NCI-H2029 (cell line): ENCODE measurements around the gene TTC6.

ENCODE experiments used
- DNase-seq: peaks from one replicate; lab custom pipeline; 2025; lab: John Stamatoyannopoulos, UW

The TTC6 gene

DNA sequence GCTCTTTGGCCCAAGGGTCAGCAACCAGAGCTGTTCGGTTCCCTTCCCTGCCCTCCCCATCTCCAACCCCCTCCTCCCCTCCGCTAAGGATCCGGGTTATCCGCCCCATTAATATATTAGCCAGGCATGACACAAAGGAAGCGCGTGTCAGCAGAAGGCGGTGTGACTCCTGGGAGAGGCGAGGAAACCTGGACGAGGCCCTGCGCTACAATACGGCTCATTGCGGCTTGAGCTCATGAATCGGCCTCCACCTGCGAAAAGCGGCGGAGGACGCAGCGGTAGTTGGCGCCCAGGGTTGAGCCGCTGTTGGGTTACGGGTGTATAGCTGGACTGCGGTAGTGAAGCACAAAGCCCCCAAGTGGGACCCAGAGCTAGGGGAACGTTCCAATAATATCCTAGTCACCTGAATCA lies 10.3 kb upstream of the TTC6 start:
- peak; percentile 75 for DNase-seq

DNA sequence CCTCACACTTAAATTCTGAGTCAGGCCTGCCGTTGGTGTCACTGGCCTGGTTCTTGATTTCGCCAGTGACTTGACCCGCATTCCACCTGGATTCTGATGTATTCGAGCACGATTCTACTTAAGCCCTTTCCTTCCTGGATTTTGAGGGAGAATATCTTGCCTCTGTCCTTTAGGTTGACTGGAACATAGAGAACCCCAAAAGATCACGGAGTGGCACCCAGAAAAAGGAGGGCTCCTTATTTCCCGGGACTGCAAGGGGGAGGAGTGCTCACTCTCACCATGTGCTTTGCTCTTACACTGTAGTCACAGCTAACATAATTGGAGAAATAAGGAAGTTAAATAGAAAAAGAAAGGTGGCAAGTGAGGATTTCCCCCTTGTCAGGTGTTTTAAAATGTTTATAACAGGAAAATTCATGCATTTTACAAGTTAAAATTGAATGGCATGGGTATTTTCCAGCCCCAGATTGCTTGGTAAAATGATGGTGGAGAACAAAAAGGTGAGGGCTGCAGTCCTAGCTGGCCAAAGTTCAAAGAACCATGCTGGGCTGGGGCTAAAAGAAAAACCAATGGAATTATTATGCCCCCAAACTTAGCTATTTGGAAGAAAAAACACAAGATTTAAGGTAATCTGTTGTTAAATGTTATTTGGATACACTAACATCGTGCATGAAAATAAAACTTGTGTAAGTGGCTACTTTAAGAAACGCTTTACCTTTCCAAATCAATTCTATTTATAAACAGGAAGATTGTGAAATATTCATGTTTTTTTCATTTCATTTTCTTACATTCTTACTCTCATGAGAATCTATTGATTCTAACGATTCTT lies 9.2 kb upstream of the TTC6 start:
- peak; percentile 48 for DNase-seq

DNA sequence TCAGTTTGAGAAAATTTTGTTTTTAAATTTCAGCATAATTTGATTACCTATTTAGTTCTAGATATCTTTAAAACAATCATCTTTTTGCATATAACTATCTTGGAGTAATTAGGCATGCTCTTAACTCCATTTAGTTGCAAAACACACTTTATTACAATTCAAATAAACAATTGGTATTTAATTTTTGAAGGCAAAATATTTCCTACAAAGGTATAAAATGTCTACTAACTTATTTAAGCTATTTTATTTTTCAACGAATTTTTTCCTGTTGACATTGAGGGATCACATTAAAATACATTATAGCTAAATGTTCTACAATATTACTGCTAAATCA lies 8.7 kb upstream of the TTC6 start:
- no peak for DNase-seq

DNA sequence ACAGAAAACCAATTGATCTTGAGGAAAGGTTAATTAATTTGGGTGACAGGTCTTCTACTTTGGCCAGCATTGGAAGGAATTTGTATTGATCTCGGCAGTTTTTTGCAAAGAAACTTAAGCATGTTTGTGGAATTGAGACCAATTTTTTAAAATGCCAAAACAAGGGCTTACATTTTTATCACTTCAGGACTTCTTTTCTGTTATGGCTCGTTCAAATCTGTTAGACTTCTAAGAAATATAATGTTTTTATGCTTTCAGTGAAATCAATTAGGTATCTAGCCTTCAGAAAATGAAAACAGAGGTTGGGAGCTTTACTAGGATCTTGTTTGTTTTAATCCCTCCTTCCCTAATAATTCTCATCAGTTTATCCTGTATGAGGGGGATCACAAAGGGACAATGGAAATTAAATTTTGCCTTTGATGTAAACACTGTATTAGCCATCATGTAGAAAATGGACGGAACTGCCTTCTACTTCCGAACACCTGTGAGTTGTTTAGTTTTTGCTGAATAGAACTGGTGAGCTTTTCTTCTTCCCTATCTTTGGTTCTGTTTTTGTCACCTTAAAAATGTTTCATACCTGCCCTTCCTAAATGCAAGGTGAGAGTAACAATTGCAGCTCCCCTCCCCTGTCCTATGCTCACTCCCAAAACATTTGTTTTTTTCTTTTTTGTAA lies 8.2 kb upstream of the TTC6 start:
- peak; percentile 21 for DNase-seq

DNA sequence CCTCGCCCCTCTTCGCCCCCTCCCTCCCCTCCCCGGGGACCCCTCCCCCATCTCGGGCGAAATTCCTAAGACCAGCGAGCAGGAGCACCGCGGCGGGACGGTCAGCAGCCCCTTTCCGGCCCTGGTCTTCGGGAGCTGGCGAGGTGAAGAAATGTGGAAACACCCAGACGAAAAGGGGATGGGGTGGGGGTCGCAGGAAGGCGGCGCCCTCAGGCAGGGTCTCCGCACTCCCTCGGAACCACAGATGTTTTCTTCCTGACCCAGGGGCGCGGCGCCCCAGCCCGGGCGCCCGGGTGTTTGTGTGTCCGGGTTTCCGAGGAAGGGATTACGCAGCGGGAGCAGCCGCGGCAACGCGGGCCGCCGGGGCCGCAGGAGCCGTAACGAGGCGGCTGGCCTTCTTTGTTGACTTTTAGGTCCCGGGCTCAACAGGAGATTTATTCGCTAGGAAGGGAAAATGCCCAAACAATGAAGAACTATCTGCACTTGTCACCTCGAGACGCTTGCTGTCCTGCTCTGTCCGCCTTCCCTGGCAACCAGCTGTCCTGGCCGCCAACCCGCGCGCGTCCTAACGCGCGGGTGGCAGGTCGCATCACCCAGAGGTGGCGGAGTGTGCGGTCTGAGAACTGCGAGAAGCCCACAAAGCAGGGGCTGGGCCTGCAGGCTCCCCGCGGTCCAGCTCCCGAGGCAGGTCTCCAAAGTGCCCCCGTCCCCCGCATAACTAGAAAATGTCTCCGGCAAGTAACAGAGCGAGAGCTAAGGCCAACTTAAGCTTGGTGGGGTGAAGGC lies 7.4 kb upstream of the TTC6 start:
- peak; percentile 67 for DNase-seq

DNA sequence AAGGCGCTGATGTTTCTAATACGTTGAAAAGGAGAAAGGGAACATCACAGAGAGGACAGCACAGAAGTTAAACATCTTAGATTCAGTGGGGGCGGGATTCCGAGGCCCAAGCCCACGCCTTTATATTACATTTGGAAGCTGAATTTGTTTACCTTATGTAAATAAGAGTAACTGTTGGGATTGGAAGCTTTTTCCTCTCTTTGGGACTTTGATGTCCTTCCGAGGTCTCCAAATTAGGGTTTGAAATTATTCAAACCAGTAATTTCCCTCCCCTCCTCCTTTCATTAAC lies 6.8 kb upstream of the TTC6 start:
- DNase-seq = peak; percentile 87

DNA sequence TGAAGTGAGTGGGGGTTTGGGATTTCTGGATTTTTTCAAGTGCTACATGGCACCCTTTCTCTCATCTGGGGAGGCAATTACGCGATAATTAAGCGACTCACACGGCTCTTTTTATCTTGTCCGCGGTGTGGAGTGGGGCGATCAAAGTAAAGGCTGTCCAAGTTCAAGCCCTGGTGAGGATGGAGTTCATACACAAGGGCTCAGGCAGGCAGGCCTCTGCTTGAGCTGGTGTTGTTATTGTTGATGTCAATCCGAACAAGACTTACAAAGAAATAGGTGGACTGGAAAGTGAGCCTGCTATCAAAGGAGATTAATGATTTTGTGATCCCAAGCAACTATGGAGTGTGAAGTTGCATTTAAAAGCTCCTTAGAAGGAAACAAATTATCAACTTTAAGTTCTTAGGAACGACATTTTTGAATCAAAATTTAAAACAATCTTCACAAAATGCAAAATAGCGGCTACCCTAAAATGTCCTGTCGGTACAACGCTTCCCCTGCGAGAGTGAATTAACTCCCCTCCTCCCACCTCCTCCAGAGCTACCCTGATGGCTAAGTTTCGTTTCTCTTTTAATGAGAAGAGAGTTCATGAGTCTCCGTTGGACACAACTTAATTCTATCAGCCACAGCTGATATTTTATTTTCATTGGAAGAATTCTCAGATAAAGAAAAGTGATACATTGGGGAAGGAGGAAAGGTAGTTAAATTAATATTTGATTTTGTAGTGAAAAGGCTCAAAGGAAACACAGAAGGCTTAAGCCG lies 6.3 kb upstream of the TTC6 start:
- peak; percentile 87 for DNase-seq

DNA sequence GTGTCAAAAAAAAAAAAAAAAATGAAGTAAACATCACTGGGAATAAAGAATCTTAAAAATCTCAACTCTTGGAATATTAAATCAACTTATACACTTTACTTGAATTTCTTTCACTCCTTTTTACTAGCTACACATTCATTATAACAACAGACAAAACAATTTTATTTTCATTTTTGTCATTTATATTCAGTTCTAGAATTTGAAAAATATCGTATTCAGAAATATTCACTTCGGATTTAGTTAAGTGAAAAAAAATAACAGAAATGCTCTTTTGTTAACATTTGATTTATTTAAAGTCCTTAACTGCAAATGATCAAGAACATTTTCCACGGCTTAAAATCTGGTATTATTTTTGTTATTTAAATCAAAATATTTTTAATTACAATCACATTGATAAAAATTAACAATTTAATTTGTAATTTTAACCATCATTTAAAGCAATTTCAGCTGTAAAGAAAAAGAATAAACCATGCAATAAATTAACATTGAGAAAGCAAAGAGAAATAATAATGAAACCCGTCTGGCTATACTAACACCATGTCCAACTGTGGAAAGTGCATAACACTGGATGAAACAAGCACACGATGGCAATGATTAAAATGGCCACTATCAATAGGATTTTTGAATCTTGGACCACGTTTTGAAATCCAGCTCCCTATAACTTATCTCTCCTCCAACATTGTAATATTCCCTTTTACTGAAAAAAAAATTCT lies 5.6 kb upstream of the TTC6 start:
- peak; percentile 41 for DNase-seq

DNA sequence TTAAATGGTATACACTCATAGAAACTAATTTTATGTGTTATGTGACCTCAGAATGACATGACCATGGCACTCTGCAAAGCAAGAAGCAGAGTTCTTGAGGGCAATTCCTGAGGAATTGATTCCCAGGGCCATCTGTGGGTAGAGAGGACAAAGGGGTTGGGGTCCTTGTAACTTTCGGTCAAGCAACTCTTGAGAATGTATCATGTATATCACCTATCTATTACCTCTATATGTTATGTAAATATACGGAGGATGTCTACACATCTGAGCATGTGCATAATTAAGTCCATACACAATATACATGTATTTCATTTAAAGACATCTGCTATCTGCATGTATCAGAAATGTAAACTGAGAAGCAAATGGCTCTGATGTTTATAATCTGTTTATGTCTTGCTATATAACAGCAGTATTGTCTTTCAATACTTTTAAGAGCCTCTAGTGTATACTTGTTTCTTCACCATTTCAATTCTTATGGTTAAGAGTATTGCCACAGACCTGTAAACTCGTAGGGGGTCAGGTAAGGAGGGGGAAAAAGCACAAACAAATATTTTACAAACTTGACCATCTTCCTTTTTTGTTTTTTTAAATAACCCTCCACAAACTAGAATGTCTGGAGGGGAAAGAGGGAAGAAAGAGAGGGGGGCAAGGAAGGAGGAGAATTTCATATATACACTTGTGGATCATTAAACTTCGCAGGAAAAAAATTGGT lies 4.8 kb upstream of the TTC6 start:
- DNase-seq = peak; percentile 41

DNA sequence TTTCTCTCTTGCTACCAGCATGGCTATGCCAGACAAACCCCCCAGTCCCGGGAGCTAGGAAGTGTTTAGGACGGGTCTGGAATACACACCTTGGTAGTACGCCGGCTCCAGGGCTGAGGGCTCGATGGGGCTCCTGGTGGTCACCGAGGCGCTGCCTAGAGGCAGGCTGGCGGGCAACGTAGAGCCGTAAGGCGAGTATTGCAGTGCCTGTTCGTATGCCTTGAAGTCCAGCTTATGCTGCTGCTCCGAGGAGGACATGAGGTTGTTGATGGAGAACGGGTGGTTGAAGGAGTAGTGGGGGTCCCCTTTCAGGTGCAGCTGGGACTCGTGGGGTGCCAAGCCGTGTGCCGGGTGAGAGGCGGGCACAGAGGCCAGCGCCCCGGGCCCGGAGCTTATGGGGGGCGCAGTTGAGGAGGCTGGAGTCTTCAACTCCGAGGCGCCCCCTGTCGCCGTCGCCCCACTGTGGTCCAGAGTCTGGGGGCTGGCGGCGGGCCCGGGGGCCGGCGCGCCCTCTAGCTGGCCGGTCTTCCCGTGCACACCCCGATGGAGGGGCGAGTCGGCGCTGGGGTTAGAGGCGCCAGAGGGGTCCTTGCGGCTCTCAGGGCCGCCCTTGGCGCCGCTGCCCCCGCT lies 4.0 kb upstream of the TTC6 start:
- peak; percentile 71 for DNase-seq

DNA sequence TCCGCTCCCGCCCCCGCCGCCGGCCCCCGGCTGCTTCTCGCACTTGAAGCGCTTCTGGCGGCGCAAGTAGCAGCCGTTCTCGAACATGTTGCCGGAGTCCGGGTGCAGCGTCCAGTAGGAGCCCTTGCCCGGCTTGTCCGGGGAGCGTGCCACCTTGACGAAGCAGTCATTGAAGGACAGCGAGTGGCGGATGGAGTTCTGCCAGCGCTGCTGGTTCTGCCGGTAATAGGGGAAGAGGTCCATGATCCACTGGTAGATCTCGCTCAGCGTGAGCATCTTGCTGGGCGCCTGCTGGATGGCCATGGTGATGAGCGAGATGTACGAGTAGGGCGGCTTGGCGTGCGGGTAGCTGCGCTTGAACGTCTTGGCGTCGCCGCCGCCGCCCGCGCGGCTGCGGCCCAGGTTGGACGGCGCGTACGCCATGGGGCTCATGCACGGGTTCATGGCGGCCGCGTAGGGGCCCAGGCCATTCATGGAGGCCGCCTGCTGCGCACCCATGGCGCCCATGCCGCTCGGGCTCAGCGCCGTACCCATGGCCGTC lies 3.4 kb upstream of the TTC6 start:
- DNase-seq = peak; percentile 76

DNA sequence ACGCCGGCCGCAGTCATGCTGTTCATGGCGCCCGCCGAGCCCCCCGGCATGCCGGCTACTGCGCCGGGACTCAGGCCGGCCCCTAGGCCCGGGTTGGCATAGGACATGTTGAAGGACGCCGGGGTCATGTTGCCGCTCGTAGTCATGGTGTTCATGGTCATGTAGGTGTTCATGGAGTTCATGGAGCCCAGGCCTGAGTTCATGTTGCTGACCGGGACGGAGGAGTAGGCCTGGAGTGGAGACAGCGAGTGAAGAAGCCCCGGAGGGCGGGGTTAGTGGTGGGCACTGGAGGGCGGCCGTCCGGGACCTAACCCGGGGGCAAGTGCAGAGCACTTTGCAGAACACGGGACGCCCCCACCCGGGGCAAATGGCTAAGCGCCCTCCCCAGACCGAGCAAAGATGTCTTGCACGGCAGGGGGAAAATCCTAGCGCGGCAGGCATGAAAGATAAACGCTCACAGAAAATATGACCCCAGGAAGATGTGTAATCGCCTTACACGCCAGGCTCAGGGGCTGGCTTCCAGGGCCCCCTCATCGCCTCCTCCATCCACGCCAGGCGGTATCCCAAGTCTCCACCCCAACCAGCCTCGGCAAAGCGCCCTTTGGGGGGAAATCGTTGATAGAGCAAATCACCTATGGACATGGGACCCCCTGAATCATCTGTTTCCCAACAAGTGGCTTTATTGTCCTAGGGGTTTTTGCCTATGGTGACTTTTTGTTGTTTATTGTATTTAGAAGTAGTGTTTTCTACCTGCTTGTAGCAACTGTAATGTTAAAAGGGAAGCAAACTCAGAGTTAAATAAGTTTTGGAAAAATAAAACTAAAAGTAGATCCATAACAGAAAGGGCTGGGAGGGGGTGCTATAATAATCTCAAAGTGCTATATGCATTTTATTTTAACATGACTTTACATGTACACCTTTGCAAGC lies 2.7 kb upstream of the TTC6 start:
- peak; percentile 46 for DNase-seq

DNA sequence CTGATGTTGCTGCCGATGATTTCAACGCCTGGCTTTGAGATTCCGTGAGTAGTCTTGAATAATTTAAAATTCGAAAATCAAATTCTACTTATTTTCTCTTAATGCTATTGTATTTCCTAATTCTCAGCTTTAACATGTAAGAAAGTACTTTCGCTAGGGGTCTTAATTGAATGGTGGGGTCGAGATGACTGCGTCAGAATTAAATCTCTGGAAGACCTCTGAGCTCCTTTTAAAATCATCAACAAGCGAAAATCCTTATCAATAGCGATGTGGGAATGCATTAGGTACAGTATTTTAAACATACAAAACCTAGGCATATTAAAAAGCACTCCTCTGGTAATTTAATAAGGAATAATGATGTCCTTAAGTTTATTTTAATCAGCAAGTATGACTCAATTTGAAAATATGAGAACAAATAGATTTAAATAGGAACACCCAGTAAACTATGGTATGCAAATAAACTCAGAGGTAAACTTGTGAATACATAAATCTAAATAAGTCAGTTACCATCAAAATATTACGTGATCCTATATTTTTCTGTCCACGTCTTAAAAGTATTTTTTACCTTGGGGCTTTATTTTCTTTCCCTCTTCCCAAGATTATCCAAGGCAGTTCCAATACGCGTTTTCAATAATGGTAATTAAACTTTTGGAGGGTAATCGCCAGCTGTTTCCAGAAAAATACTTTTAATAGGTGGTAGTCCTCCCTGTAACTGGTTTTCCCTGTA lies 1.8 kb upstream of the TTC6 start:
- no peak for DNase-seq

DNA sequence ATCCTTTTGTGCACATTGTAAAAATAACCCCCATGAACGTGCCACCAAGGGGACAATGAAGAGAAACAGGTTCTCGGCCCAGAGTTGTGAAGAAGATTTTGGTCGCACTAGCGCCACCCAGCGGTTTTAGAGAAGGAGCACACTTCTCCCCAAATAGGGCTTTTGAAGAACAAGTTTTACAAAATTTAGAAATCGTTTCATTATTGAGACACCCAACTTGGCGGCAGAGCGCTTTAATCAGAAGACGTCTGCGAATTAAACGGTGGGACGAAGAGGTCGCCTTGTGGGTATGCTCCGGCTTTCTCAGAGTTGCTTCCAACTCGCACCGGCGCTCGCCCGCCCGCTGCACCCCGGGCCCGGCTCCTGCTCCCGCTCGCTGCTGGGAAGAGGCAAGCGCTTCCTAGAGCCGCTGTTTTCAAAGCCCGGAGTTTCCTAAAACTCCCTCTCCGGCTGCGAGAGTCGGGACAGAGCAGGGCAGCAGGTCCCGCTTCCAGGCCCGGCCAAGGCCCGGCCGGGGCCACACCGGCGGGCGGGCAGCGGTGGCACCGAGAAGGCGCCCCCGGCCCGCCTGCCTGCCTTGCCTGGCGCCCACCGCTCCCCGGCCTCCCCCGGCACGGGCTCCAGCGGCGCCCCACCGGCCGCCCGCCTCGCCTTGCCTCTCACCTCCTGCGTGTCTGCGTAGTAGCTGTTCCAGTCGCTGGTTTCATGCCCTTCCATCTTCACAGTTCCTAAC lies 1.0 kb upstream of the TTC6 start:
- DNase-seq = peak; percentile 95

DNA sequence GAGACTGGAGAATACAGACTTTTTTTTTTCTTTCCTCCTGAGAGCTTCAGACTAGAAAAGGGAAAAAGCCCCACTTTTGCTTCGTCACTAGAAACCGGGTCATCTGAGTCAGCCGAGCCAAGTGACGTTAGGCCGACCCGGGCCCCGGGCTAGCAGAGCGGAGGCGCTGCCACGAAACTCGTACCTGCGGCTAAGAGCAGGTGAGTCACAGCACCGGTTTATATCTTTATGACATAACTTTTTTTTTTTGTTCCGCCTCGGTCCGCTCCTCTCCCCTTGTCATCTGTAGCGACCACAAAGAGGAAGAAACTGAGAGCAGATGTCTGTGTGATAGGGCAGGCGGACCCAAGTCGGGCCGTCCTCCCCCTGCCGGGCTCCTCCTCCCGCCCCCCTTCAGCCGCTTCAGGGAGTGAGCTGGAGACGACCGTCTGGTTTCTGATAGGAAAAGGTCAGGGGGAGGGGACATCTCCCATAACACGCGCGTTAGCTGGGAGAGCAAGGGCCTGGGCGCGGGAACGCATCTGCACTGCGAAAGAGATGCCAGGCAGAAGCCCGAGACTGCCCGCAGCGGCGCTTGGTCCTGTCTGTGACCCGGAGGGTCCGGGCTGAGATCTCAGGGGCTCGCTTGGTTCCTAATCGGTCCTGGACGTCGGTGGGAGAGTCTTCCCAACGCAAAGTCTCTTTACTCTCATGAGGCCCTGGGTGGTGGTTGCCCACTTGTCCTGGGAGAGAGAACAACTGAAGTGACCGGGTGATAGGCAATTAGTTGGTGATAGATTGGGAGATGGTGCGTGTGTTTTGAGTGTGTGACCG lies 586 bp downstream of the TTC6 start:
- peak; percentile 99 for DNase-seq

DNA sequence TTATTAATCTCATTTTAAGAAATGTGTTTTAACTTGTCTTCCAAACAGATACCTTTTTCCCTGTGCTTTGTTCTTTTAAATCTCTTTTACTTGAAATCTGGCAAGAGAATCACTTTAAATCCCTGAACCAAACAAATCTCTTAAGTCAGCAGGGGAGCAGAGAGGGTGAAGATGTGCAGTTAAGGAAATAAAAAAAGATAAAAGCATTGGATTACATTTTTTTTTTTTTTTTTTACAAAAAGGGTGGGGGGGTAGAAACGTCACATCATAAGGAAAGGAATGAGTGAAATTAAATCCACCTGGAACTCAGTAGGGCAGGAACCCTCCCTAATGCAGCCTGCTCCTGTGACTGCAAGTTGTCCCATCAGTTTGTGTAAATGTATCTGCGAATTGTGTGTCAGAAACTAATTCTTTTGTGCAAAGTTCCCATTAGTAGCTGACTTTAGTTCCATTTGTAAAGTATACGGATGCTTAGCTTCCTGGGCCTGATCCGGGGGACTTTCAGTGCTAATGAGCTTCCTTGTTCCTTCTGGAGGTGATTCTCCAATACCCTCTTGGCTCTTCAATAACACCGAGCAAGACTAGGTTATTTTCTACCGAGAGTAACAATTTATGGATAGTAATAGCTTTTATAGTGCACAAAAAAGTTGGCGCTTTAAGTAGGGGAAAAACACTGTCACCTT lies 1.5 kb downstream of the TTC6 start:
- DNase-seq = peak; percentile 56
